C4-2B (cell line): ENCODE results near the gene IGFBP3.

Source experiments
- H3K27ac ChIP-seq: fragments of 450-650 bp; 2 replicates; pipeline ENCODE4 v1.5.1; 2017
- CTCF ChIP-seq: fragments of 450-650 bp; conservative IDR thresholded peaks from 2 replicates; pipeline ENCODE4 v1.5.1; 2017; ENCODE audit warnings: mild to moderate bottlenecking
- ZFX ChIP-seq: fragments of 450-650 bp; IDR thresholded peaks from 2 replicates; pipeline ENCODE4 v1.6.1; 2017

IGFBP3 gene

DNA sequence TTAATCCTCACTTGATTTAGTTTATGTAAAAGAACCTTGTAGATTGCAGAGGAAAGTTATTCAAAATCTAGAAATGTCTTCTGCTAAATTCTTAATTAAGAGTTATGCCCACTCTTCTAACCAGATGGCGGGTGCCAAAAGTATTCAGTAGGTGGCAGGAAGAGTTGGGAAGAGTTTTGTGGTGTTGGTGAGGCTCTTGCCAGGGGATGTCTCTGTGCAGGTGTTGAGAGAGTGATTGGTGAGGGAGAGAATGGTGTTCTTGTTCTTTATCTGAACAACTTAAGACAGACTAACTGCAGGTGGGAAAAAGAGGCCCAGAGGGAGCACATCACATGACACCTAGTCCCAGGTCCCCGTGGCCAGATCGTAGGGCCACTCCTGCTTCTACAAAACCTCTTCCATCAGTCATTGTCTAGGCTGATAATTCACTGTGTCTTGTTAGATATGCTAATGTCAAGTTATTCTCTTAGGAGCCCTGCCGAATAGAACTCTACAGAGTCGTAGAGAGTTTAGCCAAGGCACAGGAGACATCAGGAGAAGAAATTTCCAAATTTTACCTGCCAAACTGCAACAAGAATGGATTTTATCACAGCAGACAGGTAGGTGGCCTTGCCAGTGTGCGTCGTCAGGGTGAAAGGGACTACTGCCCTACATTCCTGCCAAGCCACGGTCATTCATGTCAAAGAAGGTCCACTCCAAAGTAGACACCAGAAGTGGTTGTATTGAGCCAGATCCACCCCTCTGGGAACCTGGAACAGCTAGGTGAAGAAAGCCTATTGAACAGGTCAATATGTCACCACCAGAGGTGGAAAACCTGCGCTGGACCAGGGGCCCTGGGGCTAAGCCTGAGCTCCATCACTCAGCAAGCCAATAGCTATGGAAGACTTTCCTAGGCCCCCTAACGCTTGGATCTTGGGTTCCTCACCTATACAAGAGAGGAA is 29.3 kb downstream of the IGFBP3 start:
- TF ChIP-seq ZFX (no peak), CTCF (peak; percentile 69)
- no peak overlapping the region for H3K27ac ChIP-seq

DNA sequence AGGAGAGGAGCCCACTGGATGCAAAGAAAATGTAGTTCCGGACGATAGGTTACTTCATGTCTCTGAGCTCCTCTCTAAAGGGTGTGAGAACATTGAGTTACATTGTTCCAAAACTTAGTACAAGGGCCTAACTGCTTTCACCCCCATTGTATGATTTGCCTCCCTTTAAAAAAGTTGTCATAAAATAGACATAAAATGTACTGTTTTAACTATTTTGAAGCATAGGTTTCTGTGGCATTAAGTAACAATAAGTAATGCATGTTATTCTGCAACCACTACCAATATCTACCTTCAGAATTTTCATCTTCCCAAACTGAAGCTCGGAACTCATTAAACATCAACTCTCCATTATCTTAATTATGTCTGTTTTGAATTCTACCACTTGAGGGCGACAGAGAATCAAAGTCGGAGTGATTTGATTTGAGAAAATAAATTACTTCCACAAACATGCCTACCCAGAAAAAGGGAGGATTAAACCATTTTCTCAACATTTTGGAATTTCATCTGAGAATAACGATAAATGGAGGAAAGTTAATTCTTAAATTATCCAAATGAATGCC is 30.1 kb downstream of the IGFBP3 start:
- no peak overlapping the region for H3K27ac ChIP-seq

DNA sequence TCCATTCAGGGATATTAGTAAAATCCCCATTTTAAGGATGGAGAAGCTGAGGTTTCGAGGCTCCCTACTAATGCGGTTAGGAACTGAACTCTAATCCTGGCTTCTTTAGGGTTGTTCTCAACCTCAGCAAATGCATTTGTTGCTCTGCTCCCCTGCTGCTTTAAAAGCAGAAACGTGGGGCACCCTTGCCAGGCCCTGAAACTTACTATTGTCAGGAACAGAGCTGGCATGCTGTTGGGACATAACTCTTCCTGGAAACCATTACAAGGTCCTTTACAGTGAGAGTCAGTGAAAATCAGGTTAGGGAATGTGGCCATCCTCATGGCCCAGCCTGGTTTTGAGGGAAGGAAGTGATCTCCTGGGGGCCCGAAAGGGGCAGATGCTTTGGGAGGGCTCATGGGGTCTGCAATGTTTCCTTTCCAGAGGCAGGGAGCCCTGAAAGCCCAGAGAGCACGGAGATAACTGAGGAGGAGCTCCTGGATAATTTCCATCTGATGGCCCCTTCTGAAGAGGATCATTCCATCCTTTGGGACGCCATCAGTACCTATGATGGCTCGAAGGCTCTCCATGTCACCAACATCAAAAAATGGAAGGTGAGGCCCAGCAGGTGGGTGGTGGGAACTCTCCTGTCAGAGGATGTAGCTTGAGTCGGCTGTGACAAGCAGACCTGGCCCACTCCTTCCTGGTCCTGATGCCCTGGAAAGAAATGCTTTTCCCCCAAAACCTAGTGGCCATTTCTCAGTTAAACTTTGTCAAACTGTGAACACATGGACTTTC is 30.8 kb downstream of the IGFBP3 start:
- H3K27ac ChIP-seq = no peak overlapping the region
- TF ChIP-seq ZFX (no peak), CTCF (no peak)

More for the DNA sequence above, 30.1 kb downstream of the IGFBP3 start:
- TF ChIP-seq CTCF (peak; percentile 85), ZFX (no peak)

- TF ChIP-seq CTCF = no peak
- TF ChIP-seq ZFX = no peak
Observed at GRCh38 chr7:45889367-45890067, 31.6 kb downstream of the IGFBP3 start.

DNA sequence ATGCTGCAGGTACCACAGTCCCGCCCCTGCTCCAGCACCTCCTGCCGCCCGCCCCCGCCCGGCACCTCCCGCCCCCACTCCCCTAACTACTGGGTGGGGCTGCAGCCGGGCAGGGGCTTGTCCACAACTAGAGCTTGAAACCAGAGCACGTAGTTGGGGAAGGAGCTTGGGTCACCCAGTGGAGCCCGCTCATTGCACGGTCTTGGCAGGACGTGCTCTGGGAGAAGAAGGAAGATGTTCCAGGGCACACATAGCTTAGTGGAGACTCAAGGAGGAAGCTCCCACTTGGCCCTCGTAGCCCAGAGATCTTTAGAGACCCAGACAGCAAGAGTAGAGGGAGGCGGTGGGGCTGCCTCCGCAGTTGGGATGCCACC is 32.1 kb downstream of the IGFBP3 start:
- TF ChIP-seq CTCF (no peak), ZFX (no peak)

More at GRCh38 chr7:45889367-45890067, 31.6 kb downstream of the IGFBP3 start:
- H3K27ac ChIP-seq = no peak overlapping the region

DNA sequence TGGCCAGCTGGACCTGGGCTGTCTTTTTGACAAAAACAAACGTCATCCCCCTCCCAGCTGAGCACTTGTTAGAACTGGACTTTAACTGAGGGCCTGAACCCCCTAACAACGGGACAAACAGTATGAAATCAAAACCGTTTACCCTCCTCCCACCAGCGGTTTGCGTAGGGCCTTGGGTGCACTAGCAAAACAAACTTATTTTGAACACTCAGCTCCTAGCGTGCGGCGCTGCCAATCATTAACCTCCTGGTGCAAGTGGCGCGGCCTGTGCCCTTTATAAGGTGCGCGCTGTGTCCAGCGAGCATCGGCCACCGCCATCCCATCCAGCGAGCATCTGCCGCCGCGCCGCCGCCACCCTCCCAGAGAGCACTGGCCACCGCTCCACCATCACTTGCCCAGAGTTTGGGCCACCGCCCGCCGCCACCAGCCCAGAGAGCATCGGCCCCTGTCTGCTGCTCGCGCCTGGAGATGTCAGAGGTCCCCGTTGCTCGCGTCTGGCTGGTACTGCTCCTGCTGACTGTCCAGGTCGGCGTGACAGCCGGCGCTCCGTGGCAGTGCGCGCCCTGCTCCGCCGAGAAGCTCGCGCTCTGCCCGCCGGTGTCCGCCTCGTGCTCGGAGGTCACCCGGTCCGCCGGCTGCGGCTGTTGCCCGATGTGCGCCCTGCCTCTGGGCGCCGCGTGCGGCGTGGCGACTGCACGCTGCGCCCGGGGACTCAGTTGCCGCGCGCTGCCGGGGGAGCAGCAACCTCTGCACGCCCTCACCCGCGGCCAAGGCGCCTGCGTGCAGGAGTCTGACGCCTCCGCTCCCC is 32.7 kb downstream of the IGFBP3 start, which contains the start of gene IGFBP1:
TSS of gene IGFBP1 (plus strand) at position 304 of the 808 bp plus-strand sequence. CDS start at position 469, 165 bp downstream.
- TF ChIP-seq ZFX (no peak), CTCF (no peak)
- no peak within 1 kb of the TSS for H3K27ac ChIP-seq

More for the DNA sequence above, 32.1 kb downstream of the IGFBP3 start:
- no peak overlapping the region for H3K27ac ChIP-seq
